PC-3 (cell line): ENCODE measurements around the gene KCNQ1.

Experiments used
- CTCF ChIP-seq: fragments of 300-600 bp; sonication (generic); conservative IDR thresholded peaks from 2 replicates; pipeline ENCODE4 v1.5.1; 2017; ENCODE audit warnings: antibody characterized with exemption, low read depth, mild to moderate bottlenecking, low read length
- EZH2 ChIP-seq: fragments of 300-600 bp; sonication (generic); IDR thresholded peaks from one replicate; pipeline ENCODE4 v1.6.1; 2017; ENCODE audit warnings: antibody characterized with exemption, mild to moderate bottlenecking, low read length; ENCODE audit not compliant: unreplicated experiment

DNA sequence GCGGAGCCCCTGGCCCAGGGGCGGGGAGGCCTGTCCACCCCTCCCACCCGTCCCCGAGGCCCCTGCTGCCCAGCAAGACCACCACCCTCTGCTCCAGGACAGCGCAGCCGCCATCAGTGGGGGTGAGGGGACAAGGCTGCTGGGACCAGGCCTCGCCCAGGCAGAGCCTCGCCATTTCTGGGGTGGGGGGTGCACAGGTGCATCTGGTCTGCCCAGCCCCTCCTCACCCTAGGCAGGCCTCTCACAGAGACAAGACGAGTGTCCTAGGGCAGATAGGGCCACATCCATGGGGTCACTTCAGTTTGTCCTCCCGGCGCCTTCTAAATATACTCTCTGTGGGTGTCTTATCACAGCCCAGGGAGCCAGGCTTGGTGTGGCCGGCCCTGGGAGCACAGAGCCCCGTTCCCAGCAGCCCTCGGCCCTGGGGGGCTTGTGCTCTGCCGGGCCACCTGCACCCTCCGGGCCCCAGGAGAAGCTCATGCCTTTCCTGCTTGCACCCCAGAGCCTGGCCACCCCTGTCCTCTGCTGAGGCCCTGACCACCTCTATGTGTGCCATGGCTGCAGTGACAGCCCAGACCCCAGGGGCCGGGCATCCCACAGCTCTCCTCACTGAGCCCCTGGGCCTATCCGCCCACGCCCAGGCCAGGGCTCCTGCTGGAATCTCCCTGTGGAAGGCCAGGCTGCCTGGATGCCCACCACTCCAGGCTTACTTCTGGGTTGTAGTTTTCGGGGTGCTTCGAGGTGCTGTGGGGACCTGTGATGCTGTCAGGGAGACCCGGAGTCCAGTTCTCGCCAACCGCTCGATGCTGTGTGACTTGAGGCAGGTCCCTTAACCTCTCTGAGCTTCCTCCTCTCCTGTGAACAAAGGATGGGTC is 70.8 kb downstream of the KCNQ1 start:
- TF ChIP-seq CTCF, result no peak
- TF ChIP-seq EZH2, result no peak
